ENCODE data around the gene KIAA0753. TPM values are rescaled to one million over a fixed set of nuclear protein-coding genes. Genes with fewer than 3 reads are reported as not detected.

Gene KIAA0753
- total RNA-seq, 2 donors from 2014 or later = 37.2 to 50.1 TPM

- Histone ChIP-seq H3K27ac (ENCODE audit: low read depth, low read length) (no peak overlapping the region), H3K9ac (ENCODE audit: extremely low read depth, low read length, poor library complexity, severe bottlenecking) (no peak overlapping the region), H3K9me3 (ENCODE audit: control insufficient read depth, low read length) (no peaks in the 10 kb centered on the region), H3K27me3 (ENCODE audit: control insufficient read depth, insufficient read depth, low read length, poor library complexity, severe bottlenecking) (peaks cover 72% of the 10 kb centered on the region), H3K4me3 (ENCODE audit: low read length) (peak overlapping the region; percentile 67), H3K4me1 (ENCODE audit: control insufficient read depth, insufficient read depth, low read length) (no peaks in the 10 kb centered on the region), H3K36me3 (ENCODE audit: control insufficient read depth, insufficient read depth, low read length) (no peaks in the 10 kb centered on the region)
- Mint-ChIP-seq H3K27me3 (ENCODE audit: insufficient read depth) (peaks cover 73% of the 10 kb centered on the region), H3K27ac (no peak overlapping the region), H3K9me3 (no peaks in the 10 kb centered on the region), H3K4me3 (peak overlapping the region; percentile 63), H3K36me3 (ENCODE audit: low read depth) (no peaks in the 10 kb centered on the region), H3K4me1 (peaks cover 6% of the 10 kb centered on the region)
- TF ChIP-seq, protein P1, sequence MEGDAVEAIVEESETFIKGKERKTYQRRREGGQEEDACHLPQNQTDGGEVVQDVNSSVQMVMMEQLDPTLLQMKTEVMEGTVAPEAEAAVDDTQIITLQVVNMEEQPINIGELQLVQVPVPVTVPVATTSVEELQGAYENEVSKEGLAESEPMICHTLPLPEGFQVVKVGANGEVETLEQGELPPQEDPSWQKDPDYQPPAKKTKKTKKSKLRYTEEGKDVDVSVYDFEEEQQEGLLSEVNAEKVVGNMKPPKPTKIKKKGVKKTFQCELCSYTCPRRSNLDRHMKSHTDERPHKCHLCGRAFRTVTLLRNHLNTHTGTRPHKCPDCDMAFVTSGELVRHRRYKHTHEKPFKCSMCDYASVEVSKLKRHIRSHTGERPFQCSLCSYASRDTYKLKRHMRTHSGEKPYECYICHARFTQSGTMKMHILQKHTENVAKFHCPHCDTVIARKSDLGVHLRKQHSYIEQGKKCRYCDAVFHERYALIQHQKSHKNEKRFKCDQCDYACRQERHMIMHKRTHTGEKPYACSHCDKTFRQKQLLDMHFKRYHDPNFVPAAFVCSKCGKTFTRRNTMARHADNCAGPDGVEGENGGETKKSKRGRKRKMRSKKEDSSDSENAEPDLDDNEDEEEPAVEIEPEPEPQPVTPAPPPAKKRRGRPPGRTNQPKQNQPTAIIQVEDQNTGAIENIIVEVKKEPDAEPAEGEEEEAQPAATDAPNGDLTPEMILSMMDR (conservative IDR thresholded peaks at IDR 0.05) = no peak
- WGBS, 2 experiments (ENCODE audit: insufficient coverage in 1 of 2, insufficient read length in 1 of 2) = 25 to 51% methylated on average over 3 to 9 of the region's 9 CpGs
- DNase-seq = no peak
These were observed 83.5 kb downstream of the KIAA0753 start for GRCh38 chr17:6557040-6557438.

DNA sequence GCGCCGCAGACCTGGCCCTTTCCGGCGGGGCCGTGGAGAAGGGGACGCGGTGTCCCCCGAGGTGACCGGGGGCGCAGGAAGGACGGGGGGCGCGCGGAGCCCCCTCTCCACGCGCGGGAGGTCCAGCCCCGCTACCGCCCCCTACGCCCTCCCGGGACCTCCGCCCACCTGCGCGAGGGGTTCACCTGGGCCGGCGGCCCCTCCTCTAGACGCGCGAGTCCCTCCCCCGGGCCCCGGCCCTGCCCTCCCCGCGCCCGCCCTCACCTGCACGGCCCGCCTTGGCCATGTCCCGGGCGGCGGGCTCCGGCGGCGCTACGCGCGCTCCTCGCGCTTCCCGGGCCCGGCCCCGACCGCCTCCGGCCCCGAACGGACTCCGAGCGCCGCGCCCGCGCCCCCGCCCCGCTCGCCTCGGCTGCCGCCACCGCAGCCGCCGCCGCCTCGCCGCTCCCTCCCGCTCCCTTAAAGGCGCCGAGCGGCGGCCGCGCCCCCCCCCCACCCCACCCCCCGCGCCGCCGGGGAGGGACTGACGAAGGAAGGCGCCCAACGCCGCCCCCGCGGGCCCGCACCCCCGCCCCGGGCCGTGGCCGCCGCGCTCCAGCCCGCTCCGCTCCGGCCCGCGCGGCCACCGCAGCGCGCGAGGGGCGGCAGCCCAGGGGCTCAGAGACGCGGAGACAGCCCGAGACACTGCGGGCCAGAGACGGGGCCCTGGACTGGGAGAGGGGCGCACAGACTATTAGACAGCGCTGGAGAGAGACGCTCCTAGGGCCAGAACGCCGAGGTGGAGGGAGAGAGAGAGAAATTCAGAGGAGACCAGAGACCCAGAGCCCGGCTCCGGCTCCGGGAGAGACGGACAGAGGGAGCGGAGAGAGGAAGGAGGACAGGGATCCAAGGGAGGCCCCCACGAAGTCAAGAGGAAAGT is 84.1 kb downstream of the KIAA0753 start, which contains the start of gene PITPNM3:
Gene PITPNM3, minus strand, starts transcription at position 435 of the 919 bp plus-strand sequence. Its CDS starts 149 bp downstream, at position 286.
- Mint-ChIP-seq H3K36me3 (ENCODE audit: low read depth) (no peaks in the 10 kb centered on the region), H3K27me3 (ENCODE audit: insufficient read depth) (peaks cover 68% of the 10 kb centered on the region), H3K9me3 (no peaks in the 10 kb centered on the region), H3K4me3 (peak within 1 kb of the TSS; percentile 63), H3K4me1 (peaks cover 6% of the 10 kb centered on the region), H3K27ac (no peak within 1 kb of the TSS)
- no peaks in the 10 kb centered on the region for H3K9me3 ChIP-seq (ENCODE audit: control insufficient read depth, low read length)
- WGBS, 2 experiments (ENCODE audit: insufficient coverage in 1 of 2, insufficient read length in 1 of 2) = 3 to 10% methylated on average over 12 to 110 of the region's 122 CpGs
- peak within 1 kb of the TSS; percentile 70 for H3K4me3 ChIP-seq (ENCODE audit: low read length)
- peaks cover 69% of the 10 kb centered on the region for H3K27me3 ChIP-seq (ENCODE audit: control insufficient read depth, insufficient read depth, low read length, poor library complexity, severe bottlenecking)
- H3K4me1 ChIP-seq (ENCODE audit: control insufficient read depth, insufficient read depth, low read length) = no peaks in the 10 kb centered on the region
- H3K36me3 ChIP-seq (ENCODE audit: control insufficient read depth, insufficient read depth, low read length) = no peaks in the 10 kb centered on the region
- TF ChIP-seq, protein P1 (conservative IDR thresholded peaks at IDR 0.05) = no peak
- no peak within 1 kb of the TSS for H3K9ac ChIP-seq (ENCODE audit: extremely low read depth, low read length, poor library complexity, severe bottlenecking)
- no peak within 1 kb of the TSS for H3K27ac ChIP-seq (ENCODE audit: low read depth, low read length)
- DNase-seq = peak; percentile 80

DNA sequence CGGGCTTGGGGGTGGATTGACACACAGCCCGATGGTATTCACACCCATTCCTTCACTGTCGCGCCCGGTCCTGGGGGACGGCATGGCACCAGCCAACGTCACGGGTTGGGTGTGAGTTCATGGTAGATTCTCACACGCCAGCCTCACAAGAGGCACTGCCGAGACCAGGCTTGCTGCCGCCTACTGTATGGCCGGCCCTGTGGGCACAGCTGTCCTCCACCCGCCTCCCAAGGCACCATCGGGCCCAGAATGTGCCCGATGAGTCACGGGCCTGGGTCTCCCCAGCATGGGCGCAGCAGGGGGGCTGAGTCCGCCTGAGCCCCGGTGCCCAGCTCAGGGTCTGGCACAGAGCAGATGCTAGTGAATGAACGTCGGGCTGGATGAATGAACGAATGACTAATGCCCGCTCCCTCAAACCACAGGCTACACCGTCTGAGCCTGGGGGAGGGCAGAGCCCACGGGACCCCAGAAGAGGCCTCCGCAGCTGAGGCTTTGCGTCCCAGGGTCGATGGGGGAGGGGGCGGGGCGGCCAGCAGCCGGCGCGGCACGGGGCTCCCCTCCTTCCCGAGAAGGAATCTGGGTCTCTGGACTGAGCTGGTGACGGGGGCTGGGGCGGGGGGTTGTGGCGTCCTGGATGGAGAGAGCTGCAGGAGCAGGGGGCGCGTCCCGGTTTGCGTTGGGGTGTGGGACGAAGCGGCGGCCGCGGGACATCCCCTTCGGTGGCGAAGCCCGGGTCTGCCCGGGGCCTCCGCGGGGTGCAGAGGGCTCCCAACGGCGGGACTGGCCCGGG is 85.0 kb downstream of the KIAA0753 start:
- no peaks in the 10 kb centered on the region for H3K36me3 Mint-ChIP-seq (ENCODE audit: low read depth)
- H3K9me3 Mint-ChIP-seq = no peaks in the 10 kb centered on the region
- 4 to 5% methylated on average over 27 to 55 of the region's 56 CpGs for WGBS, 2 experiments (ENCODE audit: insufficient coverage in 1 of 2, insufficient read length in 1 of 2)
- no peak overlapping the region for H3K27ac ChIP-seq (ENCODE audit: low read depth, low read length)
- peak overlapping the region; percentile 70 for H3K4me3 ChIP-seq (ENCODE audit: low read length)
- no peak overlapping the region for H3K9ac ChIP-seq (ENCODE audit: extremely low read depth, low read length, poor library complexity, severe bottlenecking)
- H3K36me3 ChIP-seq (ENCODE audit: control insufficient read depth, insufficient read depth, low read length) = no peaks in the 10 kb centered on the region
- H3K27ac Mint-ChIP-seq = no peak overlapping the region
- peak; percentile 86 for DNase-seq
- H3K27me3 Mint-ChIP-seq (ENCODE audit: insufficient read depth) = peaks cover 64% of the 10 kb centered on the region
- peak overlapping the region; percentile 60 for H3K4me3 Mint-ChIP-seq
- TF ChIP-seq, protein P1 (conservative IDR thresholded peaks at IDR 0.05) = no peak
- H3K9me3 ChIP-seq (ENCODE audit: control insufficient read depth, low read length) = no peaks in the 10 kb centered on the region
- H3K4me1 ChIP-seq (ENCODE audit: control insufficient read depth, insufficient read depth, low read length) = no peaks in the 10 kb centered on the region
- peaks cover 6% of the 10 kb centered on the region for H3K4me1 Mint-ChIP-seq
- peaks cover 60% of the 10 kb centered on the region for H3K27me3 ChIP-seq (ENCODE audit: control insufficient read depth, insufficient read depth, low read length, poor library complexity, severe bottlenecking)

All from endodermal cell (in vitro differentiated cells).